BE2C (cell line): ENCODE measurements around the gene PCSK6.
"Not testable (repeated sequence)": the region's sequence is repeated elsewhere in the genome, so short reads cannot be mapped to it uniquely, and the experiment has no call there.

Experiments
- DNase-seq: peaks from one replicate; pipeline ENCODE4 v3.0.0-alpha.2; 2020
- H3K27me3 ChIP-seq: fragments of 250-450 bp; sonication (Bioruptor Pico); 2 replicates; pipeline ENCODE4 v1.5.1; 2020; ENCODE audit warnings: mild to moderate bottlenecking
- H3K36me3 ChIP-seq: fragments of 250-450 bp; sonication (Bioruptor Pico); 2 replicates; pipeline ENCODE4 v1.5.1; 2020; ENCODE audit warnings: mild to moderate bottlenecking
- H3K4me1 ChIP-seq: fragments of 250-450 bp; sonication (Bioruptor Pico); 2 replicates; pipeline ENCODE4 v1.5.1; 2020
- H3K4me3 ChIP-seq: 2 replicates; pipeline ENCODE4 v1.5.1; 2011; ENCODE audit warnings: low read depth, low read length
- H3K9me3 ChIP-seq: fragments of 250-450 bp; sonication (Bioruptor Pico); 2 replicates; pipeline ENCODE4 v1.5.1; 2020
- TF ChIP-seq, protein P1 (sequence below): IDR thresholded peaks from 2 replicates; pipeline ENCODE4 v1.5.1; 2012; ENCODE audit warnings: mild to moderate bottlenecking, low read depth, low read length

The PCSK6 gene

DNA sequence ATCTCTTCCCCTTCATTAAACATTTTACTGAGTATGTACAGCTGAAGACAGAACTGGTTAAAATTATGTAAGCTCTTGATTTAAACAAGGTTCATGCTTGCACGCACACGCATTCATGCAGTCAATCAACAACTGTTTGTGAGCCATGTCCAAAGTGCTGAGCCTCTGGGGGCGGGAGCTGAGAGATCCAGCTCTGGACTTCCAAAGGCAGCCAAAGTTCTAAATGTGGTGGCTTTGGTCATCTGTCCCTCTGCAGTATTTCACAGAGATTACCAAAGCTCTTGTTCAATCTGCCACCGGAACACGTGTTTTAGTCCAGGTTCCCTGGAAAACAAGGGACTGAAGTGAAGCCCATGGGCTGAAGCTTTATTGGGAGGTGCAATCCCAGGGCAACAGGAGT lies 142.1 kb downstream of the PCSK6 start:
- Histone ChIP-seq H3K4me3 (no peak overlapping the region), H3K36me3 (no peaks in the 10 kb centered on the region), H3K4me1 (no peaks in the 10 kb centered on the region), H3K9me3 (no peaks in the 10 kb centered on the region), H3K27me3 (no peaks in the 10 kb centered on the region)
- TF ChIP-seq, protein P1, sequence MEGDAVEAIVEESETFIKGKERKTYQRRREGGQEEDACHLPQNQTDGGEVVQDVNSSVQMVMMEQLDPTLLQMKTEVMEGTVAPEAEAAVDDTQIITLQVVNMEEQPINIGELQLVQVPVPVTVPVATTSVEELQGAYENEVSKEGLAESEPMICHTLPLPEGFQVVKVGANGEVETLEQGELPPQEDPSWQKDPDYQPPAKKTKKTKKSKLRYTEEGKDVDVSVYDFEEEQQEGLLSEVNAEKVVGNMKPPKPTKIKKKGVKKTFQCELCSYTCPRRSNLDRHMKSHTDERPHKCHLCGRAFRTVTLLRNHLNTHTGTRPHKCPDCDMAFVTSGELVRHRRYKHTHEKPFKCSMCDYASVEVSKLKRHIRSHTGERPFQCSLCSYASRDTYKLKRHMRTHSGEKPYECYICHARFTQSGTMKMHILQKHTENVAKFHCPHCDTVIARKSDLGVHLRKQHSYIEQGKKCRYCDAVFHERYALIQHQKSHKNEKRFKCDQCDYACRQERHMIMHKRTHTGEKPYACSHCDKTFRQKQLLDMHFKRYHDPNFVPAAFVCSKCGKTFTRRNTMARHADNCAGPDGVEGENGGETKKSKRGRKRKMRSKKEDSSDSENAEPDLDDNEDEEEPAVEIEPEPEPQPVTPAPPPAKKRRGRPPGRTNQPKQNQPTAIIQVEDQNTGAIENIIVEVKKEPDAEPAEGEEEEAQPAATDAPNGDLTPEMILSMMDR, result no peak
- no peak for DNase-seq

DNA sequence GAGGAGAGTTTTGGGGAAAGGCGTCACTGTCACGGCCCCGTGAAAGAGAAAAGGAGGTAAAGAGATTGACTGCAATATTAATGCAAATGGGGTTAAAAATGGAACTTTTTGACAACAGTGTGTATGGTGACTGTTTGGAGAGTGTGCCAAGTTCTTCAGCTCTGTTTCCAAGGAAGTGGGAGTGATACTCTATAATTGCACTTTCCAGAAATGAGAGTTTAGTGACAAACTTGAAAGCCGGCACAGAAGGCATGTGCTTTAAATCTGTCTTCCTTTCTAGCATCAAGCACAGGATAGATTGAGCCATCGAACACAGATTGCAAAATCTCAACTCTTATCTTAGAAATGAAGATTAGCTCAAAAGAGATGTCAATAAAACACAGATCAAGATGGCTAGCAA lies 142.6 kb downstream of the PCSK6 start:
- TF ChIP-seq, protein P1, result no peak
- DNase-seq, result no peak

DNA sequence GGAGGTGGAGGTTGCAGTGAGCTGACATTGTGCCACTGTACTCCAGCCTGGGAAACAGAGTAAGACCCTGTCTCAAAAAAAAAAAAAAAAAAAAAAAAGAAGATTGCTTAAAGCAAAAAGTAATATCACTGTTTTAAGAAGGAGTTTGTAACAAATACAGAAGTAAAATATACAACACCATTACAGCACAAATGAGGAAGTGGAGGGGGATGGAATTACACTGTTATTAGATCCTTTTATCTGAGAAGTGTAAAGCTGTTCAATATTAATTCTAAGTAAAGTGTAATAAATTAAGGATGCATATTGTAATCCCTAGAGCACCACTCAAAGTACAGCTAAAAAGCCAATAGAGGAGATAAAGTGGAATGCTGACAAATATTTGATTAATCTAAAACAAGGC lies 147.5 kb downstream of the PCSK6 start:
- no peaks in the 10 kb centered on the region for H3K36me3 ChIP-seq
- DNase-seq, result no peak
- no peaks in the 10 kb centered on the region for H3K4me1 ChIP-seq
- H3K27me3 ChIP-seq, result peaks cover 3% of the 10 kb centered on the region; the same call in 1 of the 2 replicates
- no peaks in the 10 kb centered on the region for H3K9me3 ChIP-seq
- TF ChIP-seq, protein P1, result no peak
- no peak overlapping the region for H3K4me3 ChIP-seq

More for the DNA sequence above, 142.6 kb downstream of the PCSK6 start:
- Histone ChIP-seq H3K9me3 (no peaks in the 10 kb centered on the region), H3K36me3 (no peaks in the 10 kb centered on the region), H3K4me1 (no peaks in the 10 kb centered on the region), H3K27me3 (no peaks in the 10 kb centered on the region), H3K4me3 (no peak overlapping the region)

DNA sequence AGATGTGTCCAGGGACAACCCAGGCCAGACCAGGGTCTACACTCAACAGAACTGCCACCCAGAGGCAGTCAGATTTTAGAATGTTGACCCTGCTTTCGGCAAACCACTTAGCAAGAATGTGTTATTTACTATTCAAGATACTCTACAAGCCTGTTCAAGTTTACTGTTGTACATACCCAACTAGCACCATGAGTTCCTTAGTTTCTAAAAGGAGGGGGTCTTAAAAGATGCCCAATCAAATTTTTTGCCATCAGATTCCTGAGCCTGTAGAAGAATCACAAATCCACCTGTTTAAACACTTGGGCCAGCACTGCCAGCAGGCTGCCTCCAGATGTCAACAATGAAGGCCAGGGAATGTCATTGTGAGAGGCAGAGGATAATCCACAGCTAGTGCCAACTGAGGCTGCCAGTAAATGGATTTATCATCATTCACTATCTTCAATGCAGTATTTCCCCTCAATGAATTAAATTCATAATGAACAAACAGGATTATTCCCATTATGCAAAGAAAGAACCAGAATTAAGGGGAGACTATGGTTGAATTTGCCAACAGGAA lies 150.9 kb downstream of the PCSK6 start:
- Histone ChIP-seq H3K36me3 (no peaks in the 10 kb centered on the region), H3K4me1 (no peaks in the 10 kb centered on the region), H3K4me3 (no peak overlapping the region), H3K9me3 (peaks cover 6% of the 10 kb centered on the region; the same call in 1 of the 2 replicates), H3K27me3 (peaks cover 3% of the 10 kb centered on the region; the same call in 1 of the 2 replicates)
- no peak for DNase-seq
- TF ChIP-seq, protein P1, result no peak

DNA sequence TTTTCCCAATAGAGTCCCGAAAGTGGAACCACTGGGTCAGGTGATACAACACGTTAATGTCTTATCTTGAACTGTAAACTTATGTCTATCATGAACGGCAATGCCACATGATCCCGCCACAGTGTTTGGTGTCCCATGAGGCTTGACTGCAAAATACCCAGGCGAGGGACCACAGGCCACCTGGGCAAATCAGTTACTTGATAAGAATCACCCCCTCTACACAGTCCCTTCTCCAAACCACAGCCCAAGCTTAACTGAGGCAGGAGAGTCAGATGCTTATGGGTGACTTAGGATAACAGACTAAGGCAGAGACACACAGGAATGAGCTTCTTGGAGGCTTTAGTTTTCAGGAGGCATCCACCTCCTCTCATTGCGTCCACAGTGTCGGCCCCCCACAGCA lies 151.5 kb downstream of the PCSK6 start:
- H3K9me3 ChIP-seq, result peaks cover 6% of the 10 kb centered on the region; the same call in 1 of the 2 replicates
- peaks cover 3% of the 10 kb centered on the region; the same call in 1 of the 2 replicates for H3K27me3 ChIP-seq
- H3K4me1 ChIP-seq, result no peaks in the 10 kb centered on the region
- H3K4me3 ChIP-seq, result no peak overlapping the region
- H3K36me3 ChIP-seq, result no peaks in the 10 kb centered on the region
- no peak for DNase-seq
- TF ChIP-seq, protein P1, result no peak

DNA sequence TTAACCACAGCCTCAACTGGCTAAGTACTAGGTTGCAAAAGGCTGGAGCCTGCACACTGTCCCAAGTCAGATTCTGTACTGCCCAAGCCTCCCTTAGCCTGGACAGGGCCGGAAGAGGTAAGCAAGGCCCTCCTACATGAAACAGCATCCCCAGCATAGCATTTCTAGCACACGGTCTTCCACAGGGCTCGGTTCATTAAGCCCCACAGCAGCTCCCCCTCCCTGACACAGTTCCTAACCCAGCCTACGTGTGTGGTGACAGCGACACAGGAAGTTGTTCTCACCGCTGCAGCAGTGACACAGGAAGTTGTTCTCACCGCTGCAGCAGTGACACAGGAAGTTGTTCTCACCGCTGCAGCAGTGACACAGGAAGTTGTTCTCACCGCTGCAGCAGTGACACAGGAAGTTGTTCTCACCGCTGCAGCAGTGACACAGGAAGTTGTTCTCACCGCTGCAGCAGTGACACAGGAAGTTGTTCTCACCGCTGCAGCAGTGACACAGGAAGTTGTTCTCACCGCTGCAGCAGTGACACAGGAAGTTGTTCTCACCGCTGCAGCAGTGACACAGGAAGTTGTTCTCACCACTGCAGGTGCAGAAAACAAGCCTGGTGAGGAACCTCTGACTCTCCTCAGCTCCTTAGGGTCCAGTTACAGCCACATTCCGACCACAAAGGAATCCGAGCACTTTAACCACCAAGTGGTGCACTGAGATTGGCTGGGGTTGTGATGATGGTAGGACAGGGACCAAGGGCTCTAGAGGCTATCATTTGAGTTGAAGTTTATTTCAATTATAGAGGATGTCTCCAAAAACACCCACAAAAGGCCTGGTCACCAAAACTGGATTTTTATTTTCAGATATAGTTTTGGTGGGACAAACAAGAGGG lies 155.4 kb downstream of the PCSK6 start:
- H3K4me1 ChIP-seq, H3K4me3 ChIP-seq, DNase-seq, H3K27me3 ChIP-seq, H3K9me3 ChIP-seq, H3K36me3 ChIP-seq: not testable (repeated sequence)
